Kidney (tissue), 14 donors: ENCODE results near the gene MAVS. TPM values are rescaled to one million over a fixed set of nuclear protein-coding genes. Genes with fewer than 3 reads are reported as not detected.

ENCODE experiments used
- DNase-seq, 5 donors: peaks; one replicate each; pipeline ENCODE4 v3.0.0-alpha.2; 2013 to 2020
- FAIRE-seq: peaks from 2 replicates; lab custom pipeline; 2012; peaks lifted over from hg19 to GRCh38; lab: Jason Lieb, UNC
- H3K27ac ChIP-seq, 2 donors: one replicate each; pipeline ENCODE4 v1.7.0; 2013; ENCODE audit warnings: low read depth in 2 of 2, low read length in 2 of 2, inconsistent platforms in 1 of 2
- H3K27me3 ChIP-seq: one replicate; pipeline ENCODE4 v1.7.1; 2013; ENCODE audit warnings: low read length, inconsistent platforms; ENCODE audit not compliant: control insufficient read depth, insufficient read depth
- H3K36me3 ChIP-seq, 3 donors: one replicate each; pipeline versions ENCODE4 v1.7.0 to v1.7.1; 2013; ENCODE audit warnings: low read length in 3 of 3, control low read depth in 1 of 3, inconsistent platforms in 1 of 3; ENCODE audit not compliant: insufficient read depth in 3 of 3, control insufficient read depth in 2 of 3
- H3K4me1 ChIP-seq, 3 donors: one replicate each; pipeline versions ENCODE4 v1.7.0 to v1.7.1; 2013; ENCODE audit warnings: low read length in 3 of 3, inconsistent platforms in 1 of 3, low read depth in 1 of 3; ENCODE audit not compliant: control insufficient read depth in 2 of 3, insufficient read depth in 2 of 3
- H3K4me3 ChIP-seq, 3 donors: one replicate each; pipeline versions ENCODE4 v1.7.0 to v1.8.1; 2013; ENCODE audit warnings: low read length in 3 of 3, control low read depth in 1 of 3, inconsistent platforms in 1 of 3
- H3K9ac ChIP-seq, 3 donors: one replicate each; pipeline versions ENCODE4 v1.7.0 to v1.7.1; 2013; ENCODE audit warnings: low read length in 3 of 3, control low read depth in 1 of 3, inconsistent platforms in 1 of 3
- H3K9me3 ChIP-seq, 3 donors: one replicate each; pipeline versions ENCODE4 v1.7.0 to v1.7.1; 2013; ENCODE audit warnings: low read length in 3 of 3, control low read depth in 1 of 3, inconsistent platforms in 1 of 3; ENCODE audit not compliant: control insufficient read depth in 2 of 3, insufficient read depth in 1 of 3
- intact Hi-C: fragments of 100-400 bp; cut with DNase I; formaldehyde crosslinking; loops from one replicate; pipeline ENCODE4 v1.11.1; 2022
- polyA plus RNA-seq: library from polyadenylated mRNA; stranded (reverse); fragments of 350-450 nt; fragmentation: Illumina TruSeq; extraction: RNeasy Lipid Tissue Mini Kit (QIAGEN cat#74804); gene quantifications from one replicate; pipeline ENCODE4 v1.2.3, GENCODE V29; 2014; ENCODE audit warnings: low read depth, low replicate concordance; ENCODE audit not compliant: insufficient read depth
- total RNA-seq: library from RNA; stranded (reverse); fragmentation: NEBNext Ultra II Directional; extraction: Animal tissue kit (Norgen Biotek cat#: 25700); gene quantifications from one replicate; pipeline ENCODE4 v1.2.1, GENCODE V29; 2021
- TF ChIP-seq, protein P1 (sequence below): IDR thresholded peaks from 3 replicates; pipeline ENCODE4 v1.5.1; 2012; ENCODE audit warnings: mild to moderate bottlenecking, moderate library complexity, borderline replicate concordance; ENCODE audit not compliant: insufficient read depth; ENCODE audit errors: extremely low read depth
- donor health status: control.
- donor health status: control.
- donor health status: control.
- donor health status: control.
- donor health status: control.
- donor health status: DM: yes; HTN: yes; CAD: no.
- donor health status: Normal renal cell carcinoma (clear cell type).

MAVS gene
- total and polyA plus RNA-seq, 2 donors from 2014 or later: 10.0 to 46.8 TPM

DNA sequence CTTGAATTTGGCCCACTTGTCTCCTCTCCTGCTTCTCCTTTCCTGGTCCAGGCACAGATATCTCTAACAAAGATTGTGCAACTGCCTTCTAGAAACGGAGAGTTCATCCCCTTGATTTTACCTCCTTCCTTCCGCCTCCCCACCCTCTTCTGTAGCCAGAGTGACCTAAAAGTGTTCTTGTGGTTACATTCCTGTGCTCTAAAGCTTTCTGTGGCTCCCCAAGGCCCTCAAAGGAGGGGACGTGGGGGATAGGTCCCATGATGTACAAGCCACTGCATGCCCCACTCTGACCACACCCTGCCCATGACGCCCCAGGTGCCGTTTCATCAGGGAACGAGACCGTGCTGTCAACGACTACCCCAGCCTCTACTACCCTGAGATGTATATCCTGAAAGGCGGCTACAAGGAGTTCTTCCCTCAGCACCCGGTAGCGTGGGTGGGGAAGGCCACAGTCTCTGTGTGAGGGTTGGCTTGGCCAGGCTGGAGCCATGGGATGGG, 42.3 kb upstream of the MAVS start:
- FAIRE-seq (no peak), DNase-seq (no peak)
- intact Hi-C loops: no loop called here
- H3K27me3 ChIP-seq: no peaks in the 10 kb centered on the region
- H3K4me1 ChIP-seq: peaks cover 3 to 31% (median 17%) of the 10 kb centered on the region in 3 donors
- no peak overlapping the region for H3K27ac ChIP-seq
- H3K4me3 ChIP-seq: no peak overlapping the region
- TF ChIP-seq, protein P1, sequence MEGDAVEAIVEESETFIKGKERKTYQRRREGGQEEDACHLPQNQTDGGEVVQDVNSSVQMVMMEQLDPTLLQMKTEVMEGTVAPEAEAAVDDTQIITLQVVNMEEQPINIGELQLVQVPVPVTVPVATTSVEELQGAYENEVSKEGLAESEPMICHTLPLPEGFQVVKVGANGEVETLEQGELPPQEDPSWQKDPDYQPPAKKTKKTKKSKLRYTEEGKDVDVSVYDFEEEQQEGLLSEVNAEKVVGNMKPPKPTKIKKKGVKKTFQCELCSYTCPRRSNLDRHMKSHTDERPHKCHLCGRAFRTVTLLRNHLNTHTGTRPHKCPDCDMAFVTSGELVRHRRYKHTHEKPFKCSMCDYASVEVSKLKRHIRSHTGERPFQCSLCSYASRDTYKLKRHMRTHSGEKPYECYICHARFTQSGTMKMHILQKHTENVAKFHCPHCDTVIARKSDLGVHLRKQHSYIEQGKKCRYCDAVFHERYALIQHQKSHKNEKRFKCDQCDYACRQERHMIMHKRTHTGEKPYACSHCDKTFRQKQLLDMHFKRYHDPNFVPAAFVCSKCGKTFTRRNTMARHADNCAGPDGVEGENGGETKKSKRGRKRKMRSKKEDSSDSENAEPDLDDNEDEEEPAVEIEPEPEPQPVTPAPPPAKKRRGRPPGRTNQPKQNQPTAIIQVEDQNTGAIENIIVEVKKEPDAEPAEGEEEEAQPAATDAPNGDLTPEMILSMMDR: no peak
- peaks cover 0 to 8% (median 0%) of the 10 kb centered on the region in 3 donors for H3K36me3 ChIP-seq
- H3K9ac ChIP-seq: no peak overlapping the region
- H3K9me3 ChIP-seq: no peaks in the 10 kb centered on the region

DNA sequence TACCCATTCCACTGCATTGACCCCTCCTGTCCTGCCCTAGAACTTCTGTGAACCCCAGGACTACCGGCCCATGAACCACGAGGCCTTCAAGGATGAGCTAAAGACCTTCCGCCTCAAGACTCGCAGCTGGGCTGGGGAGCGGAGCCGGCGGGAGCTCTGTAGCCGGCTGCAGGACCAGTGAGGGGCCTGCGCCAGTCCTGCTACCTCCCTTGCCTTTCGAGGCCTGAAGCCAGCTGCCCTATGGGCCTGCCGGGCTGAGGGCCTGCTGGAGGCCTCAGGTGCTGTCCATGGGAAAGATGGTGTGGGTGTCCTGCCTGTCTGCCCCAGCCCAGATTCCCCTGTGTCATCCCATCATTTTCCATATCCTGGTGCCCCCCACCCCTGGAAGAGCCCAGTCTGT, 41.9 kb upstream of the MAVS start:
- FAIRE-seq (no peak), DNase-seq (no peak)
- peaks cover under 1 to 27% (median 17%) of the 10 kb centered on the region in 3 donors for H3K4me1 ChIP-seq
- H3K27ac ChIP-seq: no peak overlapping the region
- H3K9me3 ChIP-seq: no peaks in the 10 kb centered on the region
- TF ChIP-seq, protein P1: no peak
- no peak overlapping the region for H3K9ac ChIP-seq
- H3K4me3 ChIP-seq: no peak overlapping the region
- peaks cover 0 to 8% (median 0%) of the 10 kb centered on the region in 3 donors for H3K36me3 ChIP-seq
- intact Hi-C loops: no loop called here
- no peaks in the 10 kb centered on the region for H3K27me3 ChIP-seq

DNA sequence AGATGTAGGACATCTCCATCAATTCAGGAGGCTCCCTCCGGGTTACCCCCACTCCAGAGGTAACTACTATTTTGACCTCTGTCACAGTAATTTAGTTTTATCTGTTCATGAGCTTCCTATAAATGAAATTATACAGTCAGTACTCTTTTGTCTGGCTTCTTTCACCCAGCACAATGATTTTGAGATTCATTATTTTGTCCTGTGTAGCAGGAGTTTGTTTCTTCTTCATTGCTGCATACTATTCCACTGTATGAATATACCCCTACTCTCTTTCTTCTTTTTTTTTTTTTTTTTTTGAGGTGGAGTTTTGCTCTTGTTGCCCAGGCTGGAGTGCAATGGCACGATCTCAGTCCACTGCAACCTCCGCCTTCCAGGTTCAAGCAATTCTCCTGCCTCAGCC, 38.1 kb upstream of the MAVS start:
- H3K9ac ChIP-seq: peak overlapping the region in 1 of 3 donors; percentile 28
- intact Hi-C loops: no loop called here
- no peak for FAIRE-seq
- H3K27me3 ChIP-seq: no peaks in the 10 kb centered on the region
- TF ChIP-seq, protein P1: no peak
- peaks cover 0 to under 1% (median 0%) of the 10 kb centered on the region in 3 donors for H3K36me3 ChIP-seq
- peaks cover 0 to 37% (median 23%) of the 10 kb centered on the region in 3 donors for H3K4me1 ChIP-seq
- H3K4me3 ChIP-seq: no peak overlapping the region
- peak overlapping the region; percentile 90 to 99 for H3K27ac ChIP-seq
- no peaks in the 10 kb centered on the region for H3K9me3 ChIP-seq
- no peak for DNase-seq
